HL-60 (cell line): Measurements from ENCODE around the gene SPEM2.

Source experiments
- CTCF ChIP-seq: IDR thresholded peaks from one replicate; pipeline ENCODE4 v1.5.1; 2011; ENCODE audit warnings: low read length, control low read depth, inconsistent platforms; ENCODE audit not compliant: insufficient read depth
- GABPA ChIP-seq: IDR thresholded peaks from 2 replicates; pipeline ENCODE4 v1.6.1; 2012; ENCODE audit warnings: low read depth

- TF ChIP-seq CTCF = no peak
- TF ChIP-seq GABPA = no peak
Observed at GRCh38 chr17:7435676-7436555, 10.5 kb downstream of the SPEM2 start.
